GM08714 (cell line): ENCODE results near the gene MCTP2.

ENCODE experiments used
- H3K4me3 ChIP-seq: fragments of 200-500 bp; sonication (Bioruptor generic); 2 replicates; pipeline ENCODE4 v1.5.1; 2014; ENCODE audit warnings: mild to moderate bottlenecking, low read length, inconsistent platforms
- ZNF274 ChIP-seq: IDR thresholded peaks from 2 replicates; pipeline ENCODE4 v1.6.1; 2012; ENCODE audit warnings: mild to moderate bottlenecking, low read depth, low read length

Gene MCTP2

GRCh38 chr15:94509259-94509658 lies 277.9 kb downstream of the MCTP2 start:
- TF ChIP-seq ZNF274: no peak

GRCh38 chr15:94522125-94522524 lies 290.8 kb downstream of the MCTP2 start:
- no peak overlapping the region for H3K4me3 ChIP-seq
- no peak for TF ChIP-seq ZNF274

More at GRCh38 chr15:94509259-94509658, 277.9 kb downstream of the MCTP2 start:
- H3K4me3 ChIP-seq: no peak overlapping the region

GRCh38 chr15:94523873-94524272 lies 292.5 kb downstream of the MCTP2 start:
- TF ChIP-seq ZNF274: no peak

GRCh38 chr15:94524565-94524964 lies 293.2 kb downstream of the MCTP2 start:
- H3K4me3 ChIP-seq: no peak overlapping the region
- no peak for TF ChIP-seq ZNF274

More at GRCh38 chr15:94523873-94524272, 292.5 kb downstream of the MCTP2 start:
- no peak overlapping the region for H3K4me3 ChIP-seq

- no peak for TF ChIP-seq ZNF274
- no peak overlapping the region for H3K4me3 ChIP-seq
Measured at GRCh38 chr15:94526071-94526689, 294.8 kb downstream of the MCTP2 start.

- no peak for TF ChIP-seq ZNF274
- no peak overlapping the region for H3K4me3 ChIP-seq
Measured at GRCh38 chr15:94532226-94532625, 300.9 kb downstream of the MCTP2 start.
